ENCODE results near the gene FILIP1L.

FILIP1L gene

GRCh38 chr3:99921986-99922385 is 192.3 kb downstream of the FILIP1L start:
- DNase-seq (ENCODE audit: low spot score), result no peak

GRCh38 chr3:99921377-99921695 is 193.0 kb downstream of the FILIP1L start:
- DNase-seq (ENCODE audit: low spot score), result no peak

- no peak for DNase-seq (ENCODE audit: low spot score)
These were observed 193.6 kb downstream of the FILIP1L start for GRCh38 chr3:99920481-99921376.

GRCh38 chr3:99919694-99920093 is 194.6 kb downstream of the FILIP1L start:
- no peak for DNase-seq (ENCODE audit: low spot score)

GRCh38 chr3:99918715-99919114 is 195.6 kb downstream of the FILIP1L start:
- DNase-seq (ENCODE audit: low spot score), result no peak

- no peak for DNase-seq (ENCODE audit: low spot score)
These were observed 198.3 kb downstream of the FILIP1L start for GRCh38 chr3:99915906-99916432.

- DNase-seq (ENCODE audit: low spot score), result no peak
These were observed 202.9 kb downstream of the FILIP1L start for GRCh38 chr3:99911433-99911832.

GRCh38 chr3:99910752-99911290 is 203.5 kb downstream of the FILIP1L start:
- DNase-seq (ENCODE audit: low spot score), result no peak

GRCh38 chr3:99909714-99910495 is 204.4 kb downstream of the FILIP1L start:
- DNase-seq (ENCODE audit: low spot score), result peak; percentile 43

GRCh38 chr3:99907959-99908544 is 206.2 kb downstream of the FILIP1L start:
- DNase-seq (ENCODE audit: low spot score), result no peak

- DNase-seq (ENCODE audit: low spot score), result no peak
These were observed 210.4 kb downstream of the FILIP1L start for GRCh38 chr3:99903869-99904268.

- no peak for DNase-seq (ENCODE audit: low spot score)
These were observed 212.2 kb downstream of the FILIP1L start for GRCh38 chr3:99902091-99902490.

GRCh38 chr3:99901200-99901926 is 212.9 kb downstream of the FILIP1L start:
- DNase-seq (ENCODE audit: low spot score), result peak; percentile 39

- DNase-seq (ENCODE audit: low spot score), result no peak
These were observed 214.1 kb downstream of the FILIP1L start for GRCh38 chr3:99900248-99900647.

GRCh38 chr3:99899603-99900002 is 214.7 kb downstream of the FILIP1L start:
- DNase-seq (ENCODE audit: low spot score), result no peak

- no peak for DNase-seq (ENCODE audit: low spot score)
These were observed 217.8 kb downstream of the FILIP1L start for GRCh38 chr3:99896482-99896881.

- peak; percentile 55 for DNase-seq (ENCODE audit: low spot score)
These were observed 218.4 kb downstream of the FILIP1L start for GRCh38 chr3:99895703-99896441.

- DNase-seq (ENCODE audit: low spot score), result no peak
These were observed 219.1 kb downstream of the FILIP1L start for GRCh38 chr3:99895131-99895696.

GRCh38 chr3:99892332-99892731 is 222.0 kb downstream of the FILIP1L start:
- DNase-seq (ENCODE audit: low spot score), result peak; percentile 25

GRCh38 chr3:99891610-99892285 is 222.6 kb downstream of the FILIP1L start:
- no peak for DNase-seq (ENCODE audit: low spot score)

Data from SW480 (cell line).